Activated naive CD8-positive, alpha-beta T cell treated with anti-CD3 and anti-CD28 coated beads, Interleukin-2, amount 50 U/mL, for 16 hours (primary cell): Measurements from ENCODE around the gene TBC1D8B.

Experiments used
- DNase-seq: peaks from one replicate; pipeline ENCODE4 v3.0.0-alpha.2; 2020; ENCODE audit warnings: low read depth, low spot score

TBC1D8B gene

GRCh38 chrX:106898462-106898861 is 96.0 kb downstream of the TBC1D8B start:
- no peak for DNase-seq

GRCh38 chrX:106899276-106899675 is 96.8 kb downstream of the TBC1D8B start:
- no peak for DNase-seq

- no peak for DNase-seq
Observed at GRCh38 chrX:106899841-106900240, 97.4 kb downstream of the TBC1D8B start.

- no peak for DNase-seq
Observed at GRCh38 chrX:106901341-106901740, 98.9 kb downstream of the TBC1D8B start.

- no peak for DNase-seq
Observed at GRCh38 chrX:106901781-106902219, 99.3 kb downstream of the TBC1D8B start.

GRCh38 chrX:106902684-106903083 is 100.2 kb downstream of the TBC1D8B start:
- no peak for DNase-seq

GRCh38 chrX:106903291-106903824 is 100.9 kb downstream of the TBC1D8B start, which contains the start of gene RIPPLY1:
Gene RIPPLY1, minus strand, starts transcription at chrX:106903341. Its CDS starts 54 bp downstream, at chrX:106903287.
- DNase-seq, result no peak

GRCh38 chrX:106903856-106904528 is 101.5 kb downstream of the TBC1D8B start:
- no peak for DNase-seq

- DNase-seq, result no peak
Observed at GRCh38 chrX:106905064-106905708, 102.7 kb downstream of the TBC1D8B start.

GRCh38 chrX:106906361-106906760 is 103.9 kb downstream of the TBC1D8B start:
- no peak for DNase-seq

- no peak for DNase-seq
Observed at GRCh38 chrX:106912864-106913263, 110.4 kb downstream of the TBC1D8B start.

GRCh38 chrX:106917830-106918500 is 115.5 kb downstream of the TBC1D8B start:
- no peak for DNase-seq

GRCh38 chrX:106919932-106920452 is 117.5 kb downstream of the TBC1D8B start, which contains the start of gene CLDN2:
Gene CLDN2, plus strand, starts transcription at chrX:106920402. Its CDS starts 7,827 bp downstream, at chrX:106928229.
- DNase-seq, result no peak

- DNase-seq, result no peak
Observed at GRCh38 chrX:106921637-106922036, 119.2 kb downstream of the TBC1D8B start.
